Dermis microvascular lymphatic vessel endothelial cell (primary cell): ENCODE data around the gene SPEF2. TPM values are rescaled to one million over a fixed set of nuclear protein-coding genes. Genes with fewer than 3 reads are reported as not detected.
"Not testable (repeated sequence)": the region's sequence is repeated elsewhere in the genome, so short reads cannot be mapped to it uniquely, and the experiment has no call there.

ENCODE experiments used
- DNase-seq, 2 donors: peaks; one replicate each; pipeline versions ENCODE4 v3.0.0 to v3.0.0-alpha.2; 2010; ENCODE audit warnings: low read depth in 2 of 2
- total RNA-seq: library from RNA; depleted of rRNA; stranded (reverse); fragments of >200 nt; gene quantifications from 2 replicates; pipeline ENCODE4 v1.2.1, GENCODE V29; 2014

Gene SPEF2
- total RNA-seq, 1 donor from 2014 or later, result 0.13 TPM

- no peak for DNase-seq
These were observed 40.2 kb downstream of the SPEF2 start for GRCh38 chr5:35657877-35658276.

GRCh38 chr5:35659556-35659955, 41.9 kb downstream of the SPEF2 start:
- DNase-seq, result no peak

GRCh38 chr5:35660451-35660850, 42.8 kb downstream of the SPEF2 start:
- no peak for DNase-seq

- no peak for DNase-seq
These were observed 46.9 kb downstream of the SPEF2 start for GRCh38 chr5:35664584-35664983.

GRCh38 chr5:35665096-35665495, 47.4 kb downstream of the SPEF2 start:
- DNase-seq, result no peak

- no peak for DNase-seq
These were observed 50.7 kb downstream of the SPEF2 start for GRCh38 chr5:35668319-35668718.

- DNase-seq, result no peak
These were observed 51.1 kb downstream of the SPEF2 start for GRCh38 chr5:35668794-35669193.

GRCh38 chr5:35671541-35672295, 54.1 kb downstream of the SPEF2 start:
- DNase-seq, result no peak

- not testable (repeated sequence) for DNase-seq
These were observed 54.6 kb downstream of the SPEF2 start for GRCh38 chr5:35672296-35672655.

GRCh38 chr5:35672995-35673394, 55.3 kb downstream of the SPEF2 start:
- DNase-seq, result no peak

GRCh38 chr5:35674049-35674448, 56.4 kb downstream of the SPEF2 start:
- no peak for DNase-seq

- no peak for DNase-seq
These were observed 57.7 kb downstream of the SPEF2 start for GRCh38 chr5:35675392-35675791.

- no peak for DNase-seq
These were observed 60.2 kb downstream of the SPEF2 start for GRCh38 chr5:35677878-35678277.

- no peak for DNase-seq
These were observed 61.0 kb downstream of the SPEF2 start for GRCh38 chr5:35678661-35679060.

GRCh38 chr5:35679357-35679756, 61.7 kb downstream of the SPEF2 start:
- DNase-seq, result no peak

GRCh38 chr5:35681911-35682310, 64.2 kb downstream of the SPEF2 start:
- DNase-seq, result no peak

- no peak for DNase-seq
These were observed 65.8 kb downstream of the SPEF2 start for GRCh38 chr5:35683466-35683865.

GRCh38 chr5:35685161-35685560, 67.5 kb downstream of the SPEF2 start:
- no peak for DNase-seq

- DNase-seq, result no peak
These were observed 70.3 kb downstream of the SPEF2 start for GRCh38 chr5:35687961-35688360.

- no peak for DNase-seq
These were observed 76.8 kb downstream of the SPEF2 start for GRCh38 chr5:35694481-35694880.

- no peak for DNase-seq
These were observed 80.6 kb downstream of the SPEF2 start for GRCh38 chr5:35698047-35698808.

GRCh38 chr5:35707659-35708058, 90.0 kb downstream of the SPEF2 start:
- no peak for DNase-seq

- DNase-seq, result no peak
These were observed 92.0 kb downstream of the SPEF2 start for GRCh38 chr5:35709688-35710087.
